GM18951 (cell line): ENCODE measurements around the gene NUP214.

Experiments used
- POLR2A ChIP-seq: IDR thresholded peaks from 4 replicates; pipeline ENCODE4 v1.6.1; 2011; ENCODE audit warnings: mild to moderate bottlenecking; ENCODE audit not compliant: insufficient read length, insufficient read depth; ENCODE audit errors: extremely low read depth
- in situ Hi-C: fragments of 300-500 bp; cut with MboI; formaldehyde crosslinking; loops from one replicate; pipeline ENCODE4 v1.12.0; 2022; ENCODE audit warnings: low sequenced_read_pairs, mixed read lengths, inconsistent platforms; ENCODE audit not compliant: unreplicated experiment

NUP214 gene

DNA sequence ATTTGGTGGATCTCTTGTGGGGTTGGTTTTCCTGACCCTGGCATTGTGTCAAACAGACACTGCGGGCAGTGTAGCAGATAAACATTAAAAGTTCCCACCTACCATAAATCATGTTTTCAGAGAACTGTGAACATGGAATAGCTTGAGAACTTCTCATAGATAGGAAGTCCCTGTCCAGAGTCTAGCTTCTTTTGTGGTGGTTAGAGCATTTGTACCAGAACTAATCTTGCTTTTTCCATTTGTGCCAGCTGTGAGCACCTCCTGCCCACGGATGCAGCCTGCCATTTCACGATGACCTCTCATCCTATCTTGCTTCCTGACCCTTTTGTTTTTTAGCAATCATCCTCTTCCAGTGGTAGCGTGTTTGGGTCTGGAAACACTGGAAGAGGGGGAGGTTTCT lies 89.5 kb downstream of the NUP214 start:
- no peak for TF ChIP-seq POLR2A

DNA sequence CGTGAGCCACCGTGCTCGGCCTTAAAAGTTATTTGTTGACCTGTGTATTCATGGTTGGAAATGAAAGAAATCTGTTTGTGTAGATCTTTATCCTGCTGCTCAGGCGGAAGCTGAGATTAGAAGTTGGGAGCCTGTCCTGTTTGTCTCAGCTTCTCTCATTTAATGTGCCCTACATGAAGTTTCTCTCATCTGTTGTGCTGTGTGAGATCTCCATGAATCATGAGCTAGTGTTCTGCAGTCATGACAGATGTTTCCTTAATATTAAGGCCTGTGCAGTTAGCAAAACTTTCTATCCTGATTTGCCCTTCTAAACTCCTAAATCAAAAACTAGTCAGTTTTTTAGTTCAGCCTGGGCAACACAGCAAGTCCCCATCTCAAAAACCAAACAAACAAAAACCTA lies 91.4 kb downstream of the NUP214 start:
- in situ Hi-C loops: no loop called here
- no peak for TF ChIP-seq POLR2A

More for the DNA sequence above, 89.5 kb downstream of the NUP214 start:
- in situ Hi-C loops: no loop called here

DNA sequence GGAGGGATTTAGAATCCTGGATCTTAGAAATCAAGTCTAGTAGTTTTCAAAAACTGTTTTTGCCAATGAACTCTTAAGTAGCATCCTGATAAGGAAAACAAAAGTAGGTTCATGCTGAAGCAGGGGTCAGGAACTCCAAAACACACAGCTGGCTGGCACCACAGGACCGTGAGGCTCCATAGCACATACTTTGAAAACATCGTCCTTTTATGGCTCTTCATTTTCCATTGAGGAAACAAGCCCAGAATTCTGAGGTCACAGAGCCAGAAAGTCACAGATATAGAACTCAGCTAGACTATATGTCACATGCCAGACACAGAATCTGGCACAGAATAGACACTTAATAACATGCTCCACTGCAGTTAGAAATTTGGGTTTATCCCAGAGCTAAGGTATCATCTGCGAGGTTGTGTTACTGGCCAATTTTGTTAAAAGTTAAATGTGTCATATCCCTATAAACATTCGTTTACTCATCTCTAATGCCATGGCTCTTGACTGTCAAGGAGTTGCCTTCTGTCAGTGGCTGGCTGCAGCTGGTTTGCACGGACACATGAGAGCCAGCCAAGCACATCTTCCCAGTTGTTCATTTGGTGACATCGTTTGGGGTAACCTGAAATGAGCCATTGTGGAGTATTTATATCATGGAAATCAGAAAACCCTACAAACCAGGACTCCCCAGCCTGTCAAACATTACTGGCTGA lies 92.1 kb downstream of the NUP214 start:
- in situ Hi-C loops: no loop called here
- no peak for TF ChIP-seq POLR2A

DNA sequence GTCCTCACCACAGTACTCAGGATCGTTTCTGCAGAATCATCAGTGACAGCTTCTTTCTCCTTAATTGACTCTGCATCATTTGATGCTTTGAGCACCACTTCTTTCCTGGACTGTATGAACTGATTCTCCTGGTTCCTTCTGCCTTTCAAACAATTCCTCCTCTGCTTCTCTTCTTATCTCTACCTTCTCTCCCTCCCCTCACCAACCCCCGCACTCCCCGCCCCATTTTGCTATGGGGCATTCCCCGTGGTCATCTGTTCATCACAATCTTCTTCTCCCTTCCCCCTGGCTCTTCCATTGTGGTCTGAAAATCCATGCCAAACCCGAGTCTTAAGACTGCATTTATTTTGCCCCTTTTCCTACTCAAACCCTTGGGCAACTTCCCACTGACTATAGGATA lies 93.0 kb downstream of the NUP214 start:
- no peak for TF ChIP-seq POLR2A
- in situ Hi-C loops: no loop called here

DNA sequence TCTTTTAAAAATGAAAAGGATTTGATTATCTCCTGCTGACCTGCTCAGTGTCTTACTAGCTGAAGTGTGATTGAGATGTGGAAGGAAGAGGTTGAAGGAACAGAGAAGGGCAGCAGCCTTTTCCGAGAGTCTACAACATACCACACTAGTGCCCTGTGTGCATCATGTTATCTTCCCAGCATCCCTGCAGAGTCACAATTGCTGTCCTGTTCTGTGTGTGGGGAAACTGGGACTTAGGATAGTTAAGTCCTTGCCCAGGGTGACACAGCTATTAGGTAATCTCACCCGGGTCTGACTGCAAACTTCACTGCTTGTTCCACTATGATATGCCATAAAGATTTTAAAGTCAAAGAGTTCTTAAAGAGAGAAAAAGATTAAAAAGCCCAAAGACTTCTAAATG lies 95.1 kb downstream of the NUP214 start:
- in situ Hi-C loops: no loop called here
- no peak for TF ChIP-seq POLR2A

DNA sequence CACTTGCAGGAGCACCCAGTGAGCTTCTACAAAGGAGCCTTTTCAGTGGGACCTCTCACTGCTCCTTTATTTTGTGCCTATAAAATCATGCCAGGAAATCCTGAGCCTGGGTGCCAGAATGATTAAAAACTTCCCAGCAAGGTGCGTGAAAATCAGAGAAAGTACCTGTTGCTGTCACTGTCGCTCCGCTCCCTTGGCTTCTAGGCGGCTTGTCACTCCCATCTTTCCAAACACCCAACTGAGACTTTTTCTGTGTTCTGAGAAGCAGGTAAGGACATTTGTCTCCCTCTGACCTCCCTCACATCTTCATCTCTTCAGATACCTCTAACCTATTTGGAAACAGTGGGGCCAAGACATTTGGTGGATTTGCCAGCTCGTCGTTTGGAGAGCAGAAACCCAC lies 97.1 kb downstream of the NUP214 start:
- in situ Hi-C loops: no loop called here
- no peak for TF ChIP-seq POLR2A

DNA sequence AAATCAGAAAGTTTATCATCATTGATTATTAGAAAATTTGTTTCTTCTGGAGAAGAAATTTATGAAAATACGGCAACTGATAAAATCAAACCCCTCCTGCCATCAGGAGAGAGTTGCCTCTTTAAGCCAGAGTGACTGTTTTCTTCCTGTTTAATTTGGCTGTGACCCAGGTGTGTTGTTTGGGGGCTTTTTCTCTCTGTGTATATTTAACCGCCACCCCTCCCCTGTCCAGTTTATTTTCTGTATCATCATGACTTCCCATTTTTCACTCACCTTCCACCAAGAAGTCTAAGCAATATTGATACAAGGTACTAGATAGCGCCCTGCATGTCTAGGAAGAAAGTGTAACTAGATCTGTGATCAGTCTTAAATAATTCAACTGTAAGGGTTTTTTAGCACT lies 100.8 kb downstream of the NUP214 start:
- in situ Hi-C loops: no loop called here
- no peak for TF ChIP-seq POLR2A

DNA sequence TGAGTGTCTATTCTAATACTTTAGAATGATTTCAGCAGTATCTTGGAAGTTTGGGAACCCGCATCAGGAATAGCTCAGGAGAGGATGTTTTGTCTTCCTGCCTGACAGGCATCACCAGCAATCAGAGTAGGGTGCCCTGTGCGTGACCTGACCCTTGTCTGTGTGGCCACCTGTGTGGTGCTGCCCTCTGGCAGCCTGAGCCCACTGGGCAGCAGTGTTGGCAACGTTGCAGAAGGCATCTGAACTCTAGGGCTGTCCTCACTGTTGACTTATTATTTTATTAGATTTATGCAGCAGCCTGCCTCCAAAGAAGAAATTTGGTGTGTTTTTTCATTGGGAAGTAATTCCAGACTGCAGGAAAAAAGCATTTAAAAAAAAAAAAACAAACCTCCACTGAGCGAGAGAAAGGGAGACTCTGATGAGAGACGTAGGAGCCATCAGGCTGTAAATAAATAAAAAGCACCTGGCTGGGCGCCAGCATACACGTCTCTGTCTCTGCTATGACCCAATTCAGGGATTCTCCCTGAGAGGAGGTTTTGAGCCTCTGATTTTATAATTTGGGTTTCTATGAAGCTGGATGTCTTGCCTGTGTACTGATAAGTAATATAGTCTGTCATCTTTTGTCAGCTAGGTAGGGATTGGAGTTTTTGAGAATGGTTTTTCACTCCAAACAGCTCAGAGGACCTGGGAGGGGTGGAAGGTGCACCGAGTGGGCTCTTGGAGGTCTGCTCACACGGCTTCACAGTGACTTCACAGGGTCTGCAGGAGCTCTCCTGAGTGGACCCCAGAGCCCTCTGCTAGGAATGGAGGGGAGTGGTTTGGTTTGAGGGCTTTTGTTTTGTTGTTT lies 101.9 kb downstream of the NUP214 start:
- TF ChIP-seq POLR2A: no peak
- in situ Hi-C loops: no loop called here

DNA sequence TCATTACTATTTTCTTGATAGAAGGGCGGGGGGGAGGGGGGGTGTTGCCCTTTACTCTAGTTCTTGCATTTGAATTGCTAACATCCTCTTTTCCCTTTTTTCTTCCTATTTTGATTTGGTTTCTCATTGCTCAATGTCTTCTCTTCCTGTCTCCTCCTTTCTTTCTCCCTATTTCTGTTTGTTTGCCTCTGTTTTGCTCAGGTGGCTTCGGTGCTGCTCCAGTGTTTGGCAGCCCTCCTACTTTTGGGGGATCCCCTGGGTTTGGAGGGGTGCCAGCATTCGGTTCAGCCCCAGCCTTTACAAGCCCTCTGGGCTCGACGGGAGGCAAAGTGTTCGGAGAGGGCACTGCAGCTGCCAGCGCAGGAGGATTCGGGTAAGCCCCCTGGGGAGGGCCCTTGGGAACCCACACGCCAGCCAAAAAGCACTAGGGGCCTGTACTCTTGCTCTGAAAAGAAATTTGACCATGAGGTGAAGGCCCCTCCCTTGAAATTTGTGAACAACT lies 102.6 kb downstream of the NUP214 start:
- in situ Hi-C loops: no loop called here
- no peak for TF ChIP-seq POLR2A

DNA sequence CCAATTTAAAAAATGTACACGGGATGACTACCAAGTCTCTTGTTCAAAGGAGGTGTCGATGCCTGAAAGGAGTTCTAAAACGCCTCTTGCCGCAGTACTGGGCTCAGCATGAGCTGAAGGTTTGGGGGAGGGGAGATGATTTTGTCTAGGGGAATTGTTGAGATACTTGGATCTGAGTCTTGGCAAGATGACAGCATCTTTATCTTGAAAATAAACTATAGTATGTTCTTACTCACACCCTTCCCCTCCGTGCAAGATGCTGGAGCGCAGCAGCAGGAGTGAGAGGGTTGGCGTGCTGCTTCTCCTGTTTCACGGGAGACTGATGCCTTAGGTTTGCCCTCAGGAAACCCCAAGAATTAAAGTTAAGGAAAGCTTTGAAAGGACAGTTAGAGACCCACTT lies 103.6 kb downstream of the NUP214 start:
- in situ Hi-C loops: no loop called here
- TF ChIP-seq POLR2A: no peak

DNA sequence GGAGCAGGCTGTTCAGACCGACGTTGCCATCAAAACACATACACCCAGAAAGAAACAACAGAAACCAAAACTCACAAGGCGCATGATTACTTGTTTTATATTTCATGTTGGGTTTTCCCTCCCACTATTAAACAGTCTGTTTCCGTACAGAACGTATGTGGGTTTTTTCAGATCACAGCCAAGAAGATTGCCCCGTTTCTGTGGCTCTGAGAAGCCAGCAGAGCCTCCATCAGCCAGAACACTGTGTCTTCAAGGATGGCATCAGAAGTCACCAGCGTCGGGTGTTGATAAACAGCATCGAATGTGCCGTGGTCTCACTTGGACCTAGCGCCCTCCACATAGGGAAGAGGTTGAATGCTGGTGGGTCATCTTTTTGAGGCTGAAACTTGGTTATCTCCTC lies 108.2 kb downstream of the NUP214 start:
- in situ Hi-C loops: no loop called here
- no peak for TF ChIP-seq POLR2A

DNA sequence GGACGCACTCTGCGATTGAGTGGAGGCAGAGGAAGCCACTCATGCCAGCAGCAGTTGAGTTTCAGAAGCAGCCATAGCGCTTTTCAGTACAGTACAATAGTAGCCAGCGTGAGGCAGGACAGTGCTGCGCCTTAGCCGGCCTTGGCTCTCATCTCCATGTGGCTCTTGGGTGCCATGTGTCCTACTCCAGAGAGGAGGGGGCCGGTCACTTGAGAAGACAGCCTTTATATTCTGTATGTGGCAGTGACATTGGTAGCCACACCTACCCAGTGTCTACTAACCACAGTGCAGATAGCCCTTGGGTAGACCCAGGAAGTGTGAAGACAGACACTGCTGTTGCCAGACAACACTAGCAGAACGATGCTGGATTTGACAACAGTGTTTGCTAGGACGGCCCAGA lies 108.6 kb downstream of the NUP214 start:
- in situ Hi-C loops: no loop called here
- no peak for TF ChIP-seq POLR2A

DNA sequence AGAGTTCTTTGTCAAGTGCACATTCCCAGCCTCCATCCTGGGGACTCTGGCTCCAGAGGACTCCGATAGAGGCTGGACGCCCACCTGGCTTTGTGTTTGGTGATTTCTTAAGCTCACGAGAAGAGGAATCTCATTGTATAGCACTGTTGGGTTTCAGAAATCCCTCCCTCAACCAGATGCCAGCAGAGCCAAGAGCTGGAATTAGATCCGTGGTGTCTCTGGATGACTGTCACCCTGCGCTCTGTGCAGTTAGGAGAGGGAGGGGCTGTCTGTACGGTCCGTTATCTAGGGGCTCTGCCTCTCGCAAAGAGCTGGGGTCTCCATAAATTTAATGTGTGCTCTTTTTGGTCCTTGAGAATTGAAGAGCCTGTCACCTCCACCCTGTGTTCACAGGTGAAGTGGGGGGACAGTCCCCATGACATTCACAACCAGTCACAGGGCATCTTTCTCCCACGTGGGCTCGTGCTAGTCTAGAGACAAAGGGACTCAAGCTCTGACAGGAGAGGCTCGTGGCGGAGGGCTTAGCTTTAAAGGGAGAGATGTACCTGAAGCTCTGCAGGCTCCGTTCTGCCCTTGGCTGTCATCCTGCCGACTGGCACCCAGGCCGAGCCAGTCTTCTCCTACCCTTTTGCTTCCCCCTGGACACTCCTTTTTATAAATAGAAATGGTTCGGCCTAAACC lies 109.6 kb downstream of the NUP214 start:
- in situ Hi-C loops: no loop called here
- TF ChIP-seq POLR2A: no peak

DNA sequence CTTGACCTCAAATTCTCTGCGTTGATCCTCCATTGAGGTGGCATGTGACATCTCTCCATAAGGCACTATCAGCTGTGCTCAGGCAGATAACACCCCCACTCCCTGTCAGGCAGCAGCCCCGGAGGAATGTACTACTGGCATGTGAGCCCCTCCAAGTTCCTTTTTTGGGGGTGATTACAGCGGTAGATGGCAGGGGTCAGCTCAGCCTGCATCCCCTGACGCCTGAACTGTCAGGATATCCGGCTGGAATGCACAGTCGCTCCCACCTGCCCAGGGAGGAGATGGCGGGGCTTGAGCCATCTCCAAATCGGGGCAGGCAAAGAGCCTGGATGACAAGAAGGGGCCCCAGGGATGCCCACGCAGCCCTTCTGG lies 110.1 kb downstream of the NUP214 start:
- TF ChIP-seq POLR2A: no peak

DNA sequence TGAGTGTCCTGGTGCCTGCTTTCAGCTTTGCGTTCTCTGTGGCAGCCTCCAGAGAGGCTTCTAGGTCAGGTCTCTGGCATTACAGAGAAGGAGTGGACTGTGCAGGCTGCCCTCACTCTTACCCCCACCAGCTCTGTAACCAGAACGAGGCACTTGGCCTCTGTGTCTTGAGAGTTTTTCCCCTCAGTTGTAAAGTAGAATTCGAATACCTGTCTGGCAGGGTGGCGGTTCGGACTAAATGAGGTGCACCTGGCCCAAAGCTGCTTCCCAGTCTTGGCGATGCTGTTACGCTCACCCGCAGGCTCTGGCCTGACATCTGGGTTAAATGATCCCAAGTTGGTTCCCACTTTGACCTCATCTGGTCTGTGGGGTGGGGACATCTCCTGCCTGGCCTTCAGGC lies 110.8 kb downstream of the NUP214 start:
- no peak for TF ChIP-seq POLR2A
- in situ Hi-C loops: no loop called here

More for the DNA sequence above, 110.1 kb downstream of the NUP214 start:
- in situ Hi-C loops: no loop called here
